Spleen (tissue), 7 donors: ENCODE results near the gene MXD3.

ENCODE experiments used
- POLR2A ChIP-seq, 3 donors: fragments of 450-650 bp; IDR thresholded peaks; one replicate each; pipeline ENCODE4 v1.5.1; 2017; ENCODE audit warnings: antibody characterized with exemption in 3 of 3, mild to moderate bottlenecking in 1 of 3
- TF ChIP-seq, protein P1 (sequence below), 11 experiments: fragments of 200-600 bp in 7 of 11; fragments of 450-650 bp in 4 of 11; sonication (generic) in 4 of 11; IDR thresholded peaks in 8 of 11; conservative IDR thresholded peaks in 3 of 11; 1 replicate in 7 of 11; 2 replicates in 4 of 11; pipeline versions ENCODE4 v1.4.0 to v1.8.0; 2016 to 2021; ENCODE audit warnings: antibody characterized with exemption in 11 of 11, inconsistent platforms in 4 of 11, mild to moderate bottlenecking in 1 of 11
- donor health status: DM: no; HTN: no; CAD: no; lungs with moderate emphysema.
- donor health status: DM: no; HTN: no; CAD: no.
- donor health status: DM: no; HTN: no; CAD: no.

DNA sequence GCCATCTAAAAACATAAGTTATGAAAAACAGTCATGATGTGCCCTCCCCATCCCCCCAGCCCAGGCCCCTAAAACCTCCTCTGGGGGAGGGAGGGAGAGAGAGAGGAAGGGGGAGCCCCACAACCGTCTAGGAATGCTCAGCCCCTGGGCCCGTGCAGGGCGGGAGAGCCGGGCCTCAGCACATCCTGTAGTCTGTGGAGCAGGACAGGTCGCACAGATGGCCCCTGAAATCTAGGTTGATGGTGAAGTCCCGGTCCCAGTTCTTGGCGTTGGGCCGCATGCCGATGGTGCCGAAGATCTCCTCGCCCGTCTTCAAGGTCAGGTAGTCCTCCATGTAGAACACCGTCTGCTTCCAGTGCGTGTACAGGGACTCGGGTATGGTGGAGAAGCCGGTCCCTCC lies 46.3 kb downstream of the MXD3 start:
- TF ChIP-seq, protein P1, sequence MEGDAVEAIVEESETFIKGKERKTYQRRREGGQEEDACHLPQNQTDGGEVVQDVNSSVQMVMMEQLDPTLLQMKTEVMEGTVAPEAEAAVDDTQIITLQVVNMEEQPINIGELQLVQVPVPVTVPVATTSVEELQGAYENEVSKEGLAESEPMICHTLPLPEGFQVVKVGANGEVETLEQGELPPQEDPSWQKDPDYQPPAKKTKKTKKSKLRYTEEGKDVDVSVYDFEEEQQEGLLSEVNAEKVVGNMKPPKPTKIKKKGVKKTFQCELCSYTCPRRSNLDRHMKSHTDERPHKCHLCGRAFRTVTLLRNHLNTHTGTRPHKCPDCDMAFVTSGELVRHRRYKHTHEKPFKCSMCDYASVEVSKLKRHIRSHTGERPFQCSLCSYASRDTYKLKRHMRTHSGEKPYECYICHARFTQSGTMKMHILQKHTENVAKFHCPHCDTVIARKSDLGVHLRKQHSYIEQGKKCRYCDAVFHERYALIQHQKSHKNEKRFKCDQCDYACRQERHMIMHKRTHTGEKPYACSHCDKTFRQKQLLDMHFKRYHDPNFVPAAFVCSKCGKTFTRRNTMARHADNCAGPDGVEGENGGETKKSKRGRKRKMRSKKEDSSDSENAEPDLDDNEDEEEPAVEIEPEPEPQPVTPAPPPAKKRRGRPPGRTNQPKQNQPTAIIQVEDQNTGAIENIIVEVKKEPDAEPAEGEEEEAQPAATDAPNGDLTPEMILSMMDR (IDR thresholded peaks at IDR 0.05 in 8 of 11, conservative IDR thresholded peaks at IDR 0.05 in 3 of 11), result no peak
- no peak for TF ChIP-seq POLR2A (IDR thresholded peaks at IDR 0.05)
